DND-41 (cell line): ENCODE data around the gene AATF.

ENCODE experiments used
- CTCF ChIP-seq: IDR thresholded peaks from 2 replicates; pipeline ENCODE4 v1.5.1; 2012; ENCODE audit warnings: borderline replicate concordance, low read length, moderate library complexity, mild to moderate bottlenecking; ENCODE audit not compliant: poor library complexity, severe bottlenecking; ENCODE audit errors: extremely low read depth
- EZH2 ChIP-seq: IDR thresholded peaks from 3 replicates; pipeline ENCODE4 v1.6.1; 2012; ENCODE audit warnings: borderline replicate concordance, low read depth, mild to moderate bottlenecking, moderate library complexity, low read length, inconsistent platforms; ENCODE audit not compliant: severe bottlenecking

GRCh38 chr17:37019117-37019740 is 70.5 kb downstream of the AATF start:
- TF ChIP-seq EZH2 = no peak
- TF ChIP-seq CTCF = no peak
